HG02938 (cell line): ENCODE results near the gene PCDH9.

Source experiments
- ATAC-seq: cut with Tn5 transposase; IDR thresholded peaks from one replicate; pipeline ENCODE4 v1.9.1; 2021; ENCODE audit warnings: mild to moderate bottlenecking, moderate library complexity; ENCODE audit not compliant: unreplicated experiment

PCDH9 gene

DNA sequence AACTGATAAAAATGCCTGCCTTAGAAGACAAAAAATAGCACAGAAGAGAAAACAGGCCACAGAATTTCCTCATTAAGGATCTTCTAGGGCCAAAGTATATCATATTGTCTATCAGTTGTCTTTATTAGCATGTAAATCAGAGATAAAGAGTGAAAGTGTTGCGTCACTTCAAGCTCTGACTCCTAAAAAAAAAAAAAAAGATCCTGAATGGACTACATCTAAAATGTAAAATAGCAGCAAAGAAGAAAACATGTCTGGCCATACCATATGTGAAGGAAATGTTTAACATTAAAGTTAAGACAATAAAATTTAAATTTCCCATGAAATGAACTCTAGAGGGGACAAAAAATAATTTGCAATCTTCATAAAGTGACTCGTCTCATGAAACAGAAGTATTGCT lies 237.4 kb downstream of the PCDH9 start:
- ATAC-seq, result no peak

DNA sequence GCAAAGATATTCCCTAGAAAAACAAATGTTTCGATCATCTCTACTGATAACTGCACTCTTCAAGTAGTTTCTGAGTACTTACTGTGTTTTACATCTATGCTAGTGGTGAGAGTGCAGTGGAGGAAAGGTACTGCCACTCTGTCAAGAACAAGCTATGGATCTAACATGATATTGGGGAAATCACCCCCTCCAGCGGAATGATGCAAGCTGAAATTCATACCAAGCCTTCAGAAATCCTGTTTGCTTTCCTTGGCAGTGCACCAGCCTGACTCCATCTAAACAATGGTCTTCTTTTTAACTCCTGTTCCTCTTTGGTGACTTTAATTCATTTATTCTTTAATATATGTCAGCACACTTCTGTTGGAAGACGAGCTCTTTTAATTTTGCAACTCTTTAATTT lies 238.0 kb downstream of the PCDH9 start:
- no peak for ATAC-seq

DNA sequence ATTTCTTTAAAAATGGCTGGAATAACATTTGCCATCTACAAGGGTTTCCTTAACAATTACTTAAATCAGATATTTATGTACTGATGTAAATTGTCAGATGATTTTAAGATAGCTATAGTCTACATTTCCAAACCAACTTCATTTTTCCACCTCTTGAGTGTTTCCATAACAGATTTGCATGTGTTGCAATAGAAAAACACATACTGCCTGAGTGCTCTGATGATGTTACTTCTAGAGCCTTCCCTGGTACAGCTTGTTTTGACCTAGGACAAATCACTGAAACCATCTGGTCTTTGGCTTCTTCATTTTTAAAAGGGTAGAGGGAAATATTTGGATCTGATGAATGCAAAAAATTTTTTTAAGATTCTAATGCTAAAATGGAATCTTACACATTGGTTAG lies 245.9 kb downstream of the PCDH9 start:
- ATAC-seq, result no peak

DNA sequence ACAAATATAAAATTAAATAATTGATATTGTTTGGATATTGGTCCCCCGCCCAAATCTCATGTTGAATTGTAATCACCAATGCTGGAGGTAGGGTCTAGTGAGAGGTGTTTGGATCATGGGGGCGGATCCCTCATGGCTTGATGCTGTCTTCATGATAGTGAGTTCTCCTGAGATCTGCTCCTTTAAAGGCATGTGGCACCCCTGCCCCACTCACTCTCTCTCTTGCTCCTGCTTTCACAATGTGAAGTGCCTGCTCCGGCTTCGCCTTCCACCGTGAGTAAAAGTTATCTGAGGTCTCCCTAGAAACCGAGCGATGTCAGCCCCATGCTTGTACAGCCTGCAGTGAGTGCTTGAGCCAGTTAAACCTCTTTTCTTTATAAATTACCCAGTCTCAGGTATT lies 248.2 kb downstream of the PCDH9 start:
- ATAC-seq, result no peak

DNA sequence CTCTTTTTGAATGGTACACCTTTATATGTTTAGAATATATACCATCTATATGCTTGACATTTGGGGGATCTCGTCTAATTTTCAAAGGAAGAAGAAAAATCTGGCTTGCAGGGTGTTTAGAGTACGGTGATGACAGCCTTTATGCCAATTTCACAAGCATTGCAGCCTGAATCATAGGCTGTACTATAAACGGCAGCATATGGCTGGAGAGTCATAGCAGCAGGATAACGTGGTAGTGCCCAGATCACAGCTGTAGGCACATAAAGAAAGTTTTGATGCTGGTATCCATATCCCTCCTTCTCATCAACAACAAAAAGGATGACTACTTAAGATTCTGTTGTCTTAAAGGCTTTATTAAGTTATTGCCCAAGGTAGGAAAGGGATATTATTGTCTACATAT lies 253.0 kb downstream of the PCDH9 start:
- ATAC-seq, result no peak

DNA sequence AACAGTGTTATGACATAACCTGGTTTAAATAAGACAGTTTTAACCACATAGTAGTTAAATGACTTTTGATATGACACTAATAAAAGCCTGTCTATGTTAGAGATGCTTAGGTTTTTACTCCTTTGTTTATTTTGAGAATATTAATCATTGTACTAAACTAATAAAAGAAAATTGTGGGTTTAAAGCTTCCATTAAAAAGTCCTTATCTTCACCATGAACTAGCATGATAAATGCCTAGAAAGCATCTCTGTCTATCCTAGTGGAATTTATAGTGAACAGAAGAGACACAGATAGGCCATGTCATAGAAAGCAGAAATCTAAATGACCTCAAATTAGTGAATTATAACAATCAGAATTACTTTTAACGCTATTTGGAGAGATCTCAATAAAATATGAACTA lies 255.2 kb downstream of the PCDH9 start:
- ATAC-seq, result no peak

DNA sequence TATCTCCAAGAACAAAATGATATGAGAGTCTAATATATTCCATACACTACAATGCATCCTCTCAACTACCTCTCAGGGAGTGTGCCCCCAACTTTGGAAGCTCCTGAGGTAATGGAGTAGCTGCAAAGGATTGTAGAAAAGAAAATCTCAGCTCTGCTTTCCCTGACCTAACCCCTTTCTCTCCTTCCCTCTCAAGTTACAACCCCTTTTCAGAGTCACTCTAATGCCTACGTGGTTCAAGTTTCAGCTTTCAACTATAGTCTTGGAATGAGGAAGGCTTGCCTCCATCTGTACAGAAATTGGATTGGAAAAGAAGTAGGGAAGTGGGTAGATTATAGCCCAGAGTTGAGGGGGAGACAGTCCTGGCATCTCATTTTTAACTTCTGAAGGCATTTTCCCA lies 256.0 kb downstream of the PCDH9 start:
- ATAC-seq, result no peak

DNA sequence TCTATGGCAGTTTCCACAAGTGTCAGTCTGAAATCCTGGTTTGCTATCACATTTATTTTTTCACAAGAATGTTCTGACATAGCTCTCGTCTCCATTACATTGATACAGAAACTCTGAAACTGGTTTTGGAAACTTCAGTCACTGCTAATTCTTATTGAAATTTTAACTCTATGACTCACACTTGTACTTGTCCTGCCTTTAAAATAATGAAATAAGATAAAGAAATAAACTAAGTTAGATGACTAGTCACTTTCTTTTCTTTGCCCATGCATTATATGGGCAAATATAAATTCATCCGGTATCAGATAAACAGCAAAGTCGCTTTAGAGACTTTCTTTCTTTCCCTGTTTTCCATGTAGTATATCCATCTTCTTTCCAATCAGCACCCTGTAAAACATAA lies 257.5 kb downstream of the PCDH9 start:
- no peak for ATAC-seq

DNA sequence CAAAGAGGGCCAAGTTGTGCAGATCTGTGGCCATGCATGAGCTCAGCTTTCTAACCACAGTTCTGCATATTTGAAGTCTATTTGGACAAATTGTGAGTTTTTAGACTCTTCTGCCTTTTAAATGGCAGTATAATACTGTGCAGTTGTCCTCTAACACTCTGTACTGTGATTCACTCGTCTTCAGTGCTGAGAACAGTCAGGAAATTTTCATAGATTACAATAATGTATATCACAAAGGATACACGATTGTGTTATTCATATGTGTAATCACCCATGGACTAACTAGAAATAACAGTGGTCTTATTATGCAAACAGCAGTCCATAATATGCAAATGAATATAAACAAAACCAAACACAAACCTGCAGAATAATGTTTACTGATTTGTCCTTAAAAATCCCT lies 259.1 kb downstream of the PCDH9 start:
- ATAC-seq, result no peak

DNA sequence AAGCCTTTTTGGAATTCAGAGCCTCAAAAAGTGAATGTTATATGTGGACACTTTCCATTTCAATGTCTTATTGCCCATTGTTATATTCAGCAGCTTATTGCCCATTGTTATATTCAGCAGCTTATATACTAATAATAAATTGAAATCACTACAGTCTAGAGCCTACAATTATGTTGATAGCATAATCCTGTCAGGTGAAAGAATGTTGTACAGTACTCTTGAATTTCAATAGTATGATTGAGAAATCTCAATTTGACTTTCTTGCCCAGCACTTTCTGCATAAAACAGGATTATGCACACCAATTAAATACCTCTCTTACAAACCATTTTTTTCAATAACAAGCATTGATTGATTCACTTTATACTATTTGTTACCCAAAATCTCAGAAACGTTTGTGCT lies 260.8 kb downstream of the PCDH9 start:
- no peak for ATAC-seq

DNA sequence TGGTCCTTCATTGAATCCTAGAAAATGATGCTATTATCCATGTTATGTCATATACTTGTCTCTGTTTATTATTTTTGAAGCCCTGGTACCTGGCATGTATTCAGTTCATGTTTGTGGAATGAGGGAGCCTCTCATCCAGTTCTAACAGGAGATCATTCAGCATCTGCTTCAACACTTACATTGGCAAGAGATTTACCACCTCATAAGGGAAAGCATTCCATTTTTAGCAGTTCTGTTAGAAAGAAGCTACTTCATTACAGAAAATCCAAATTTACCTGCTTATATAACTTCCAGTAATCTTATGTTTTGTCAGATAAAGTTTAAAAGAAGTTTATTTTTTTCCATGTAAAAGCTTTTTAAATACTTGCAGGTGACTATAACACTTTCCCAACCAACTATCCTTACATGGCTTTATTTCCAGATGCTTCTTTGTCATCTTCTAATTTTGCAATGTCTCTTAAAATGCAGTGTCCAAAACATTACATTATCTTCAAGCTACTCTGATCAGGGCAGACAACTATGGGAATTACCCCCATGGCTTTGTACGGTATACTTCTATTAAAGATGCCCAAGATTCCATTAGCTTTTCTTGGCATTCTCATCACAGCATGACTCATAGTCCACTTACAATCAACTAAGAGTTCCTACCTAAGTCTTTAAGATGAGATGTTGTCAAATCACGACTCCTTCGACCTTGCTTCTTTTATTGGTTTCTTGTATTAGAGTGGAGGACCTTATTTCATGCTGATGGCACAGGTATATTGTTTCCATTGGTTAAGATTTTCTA lies 262.1 kb downstream of the PCDH9 start:
- no peak for ATAC-seq

DNA sequence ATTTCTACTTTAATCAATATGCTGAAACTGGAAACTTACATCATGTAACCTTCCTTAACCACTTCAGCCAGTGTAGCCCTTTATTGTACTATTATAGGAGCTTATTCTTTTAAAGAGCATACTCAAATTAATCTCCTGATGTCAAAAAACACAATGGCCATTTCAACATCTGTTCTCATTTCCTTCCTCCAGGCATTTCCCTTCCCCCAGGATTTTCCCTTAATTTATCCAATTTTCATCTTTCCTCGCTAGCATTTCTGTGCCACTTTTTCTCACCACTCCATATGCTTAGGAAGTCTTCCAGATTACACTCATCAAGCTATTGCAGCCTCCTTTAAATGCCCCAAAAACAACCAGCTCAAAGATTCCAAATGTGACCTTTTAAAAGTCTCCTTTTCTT lies 265.0 kb downstream of the PCDH9 start:
- no peak for ATAC-seq

DNA sequence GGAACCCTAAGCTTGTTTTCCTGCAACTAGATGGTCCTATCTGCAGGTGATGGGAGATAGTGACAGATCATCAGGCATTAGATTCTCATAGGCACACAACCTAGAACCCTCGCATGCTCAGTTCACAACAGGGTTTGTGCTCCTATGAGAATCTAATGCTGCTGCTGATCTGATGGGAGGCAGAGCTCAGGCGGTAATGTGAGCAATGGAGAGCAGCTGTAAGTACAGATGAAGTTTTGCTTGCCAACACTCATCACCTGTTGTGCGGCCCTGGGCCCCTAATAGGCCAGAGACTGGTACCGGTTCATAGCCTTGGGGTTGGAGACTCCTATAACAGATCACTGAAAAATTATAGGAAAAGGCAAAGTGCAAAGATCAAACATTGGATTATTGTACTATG lies 267.2 kb downstream of the PCDH9 start:
- no peak for ATAC-seq

DNA sequence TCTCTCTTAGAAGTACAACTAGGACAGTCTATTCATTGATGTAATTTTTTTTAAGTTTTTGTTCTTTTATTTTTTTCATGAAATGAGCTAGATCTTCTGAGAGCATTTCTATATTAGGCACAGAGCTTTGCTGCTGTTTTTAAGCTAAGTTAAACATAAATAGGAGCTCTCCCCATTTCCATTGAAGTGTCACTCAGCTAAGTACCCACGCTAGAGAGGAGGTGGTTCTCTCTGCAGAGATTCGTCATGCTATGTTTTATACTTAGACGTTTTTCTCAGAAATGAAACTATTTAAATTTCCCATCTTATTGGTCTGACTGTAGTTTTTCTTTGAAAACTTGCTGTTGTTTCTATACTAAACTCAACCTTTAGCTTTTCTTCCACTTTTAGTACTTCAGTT lies 271.5 kb downstream of the PCDH9 start:
- ATAC-seq, result peak; percentile 64

DNA sequence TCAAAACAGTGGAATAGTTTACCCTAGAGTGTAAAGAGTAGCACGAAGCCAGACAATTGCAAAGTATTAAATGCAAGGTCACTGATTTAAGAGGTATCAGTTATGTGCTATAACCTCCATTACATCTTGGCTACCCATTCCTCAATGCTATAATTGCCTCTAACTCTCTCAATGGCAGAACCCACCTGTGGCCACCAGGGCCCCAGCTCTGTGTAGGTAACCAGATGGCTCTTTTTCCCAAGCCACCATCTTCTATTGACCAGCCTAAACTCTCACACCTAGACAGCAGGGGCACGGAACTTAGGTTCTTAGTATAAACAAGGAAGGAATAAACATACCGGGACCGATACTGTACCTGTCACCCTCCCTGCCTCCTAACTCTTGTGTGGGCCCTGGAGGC lies 277.6 kb downstream of the PCDH9 start:
- no peak for ATAC-seq

DNA sequence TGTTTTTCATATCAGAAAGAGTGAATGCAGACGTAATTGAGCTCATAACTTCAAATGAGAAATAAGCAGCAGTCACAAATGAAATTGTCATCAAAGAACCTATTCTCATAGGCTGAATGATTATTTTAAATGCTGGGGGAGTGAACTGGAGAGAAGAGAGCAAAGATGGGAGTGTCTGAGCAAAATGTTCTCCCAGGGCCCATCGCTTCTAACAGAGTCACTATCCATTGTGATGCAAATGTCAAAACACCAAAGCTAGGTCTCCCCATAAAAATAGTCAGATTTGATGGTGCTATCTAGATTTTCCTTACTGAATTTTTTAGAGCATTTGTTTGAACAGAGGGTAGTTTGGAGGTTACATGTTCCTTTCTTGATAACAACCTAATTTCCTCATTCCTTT lies 278.7 kb downstream of the PCDH9 start:
- no peak for ATAC-seq

DNA sequence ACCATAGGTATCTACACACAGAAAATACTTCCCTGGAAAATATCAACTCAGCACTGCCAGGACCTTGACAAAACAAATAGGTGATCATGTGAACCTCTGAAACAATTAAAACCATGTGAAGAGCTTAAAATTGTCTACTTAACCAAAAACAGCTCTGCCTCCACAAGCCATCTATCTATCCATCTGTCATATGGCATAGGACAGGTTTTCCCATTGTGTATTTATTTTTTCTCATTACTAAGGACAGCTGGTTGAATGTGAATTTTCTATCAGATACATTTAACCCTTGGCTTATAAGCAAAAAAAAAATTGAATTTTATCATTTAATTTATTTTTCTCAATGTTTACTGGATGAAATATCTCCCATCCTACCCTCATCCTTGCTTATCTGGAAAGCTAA lies 279.5 kb downstream of the PCDH9 start:
- no peak for ATAC-seq

DNA sequence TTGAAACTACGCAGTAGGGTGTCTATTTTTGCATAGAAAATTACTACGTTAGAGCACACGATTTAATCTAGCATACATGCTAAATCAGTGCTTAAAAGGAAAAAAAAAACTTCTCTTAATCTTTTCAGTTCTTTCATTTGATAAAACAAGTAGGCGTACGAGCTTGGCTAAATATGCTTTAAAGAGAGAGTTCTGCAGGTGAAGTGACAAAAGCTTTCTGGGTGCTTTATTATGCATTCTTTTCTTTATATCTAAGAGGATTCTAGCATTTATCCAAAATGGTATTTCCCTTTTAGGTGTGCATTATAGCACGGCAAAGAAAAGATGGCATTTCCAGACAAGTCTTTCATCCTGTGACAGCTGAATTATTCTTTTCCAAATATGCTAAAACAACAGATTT lies 281.2 kb downstream of the PCDH9 start:
- ATAC-seq, result no peak

DNA sequence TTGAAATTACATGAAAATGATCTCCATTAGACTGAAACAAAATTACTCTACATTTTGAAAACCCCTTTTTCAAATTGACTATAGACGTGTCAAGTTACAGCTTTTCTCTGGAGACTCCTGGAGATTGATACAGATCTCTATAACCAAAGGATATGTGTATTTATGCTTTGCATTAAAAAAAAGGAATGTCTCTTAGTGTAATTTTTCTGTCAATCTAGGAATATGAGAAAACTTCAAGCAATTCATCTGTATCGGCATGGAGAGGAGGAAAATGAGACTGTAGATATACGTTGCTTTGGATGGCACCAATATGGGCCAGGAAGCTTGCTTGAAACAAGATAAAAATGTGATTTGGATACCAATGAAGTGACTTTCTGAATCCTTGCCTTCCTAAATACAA lies 286.6 kb downstream of the PCDH9 start:
- ATAC-seq, result no peak

DNA sequence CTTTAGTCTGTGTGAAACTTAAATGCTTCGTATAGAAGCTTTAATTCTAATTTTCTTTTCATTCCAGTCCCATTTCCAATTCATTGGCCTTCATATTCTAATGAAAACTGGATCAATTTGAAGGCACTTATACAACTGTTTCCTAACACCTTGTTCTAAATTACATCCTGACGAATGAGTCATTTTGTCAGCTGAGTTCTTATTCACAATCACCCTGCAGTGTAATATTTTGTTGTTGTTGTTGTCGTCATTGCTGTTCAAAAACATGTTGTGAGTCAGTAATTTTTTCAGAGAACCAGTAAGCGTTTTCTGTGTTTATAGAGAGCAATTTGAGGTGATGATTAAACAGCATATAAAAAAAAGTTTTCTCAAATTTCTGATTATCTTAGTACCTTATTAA lies 290.0 kb downstream of the PCDH9 start:
- no peak for ATAC-seq

DNA sequence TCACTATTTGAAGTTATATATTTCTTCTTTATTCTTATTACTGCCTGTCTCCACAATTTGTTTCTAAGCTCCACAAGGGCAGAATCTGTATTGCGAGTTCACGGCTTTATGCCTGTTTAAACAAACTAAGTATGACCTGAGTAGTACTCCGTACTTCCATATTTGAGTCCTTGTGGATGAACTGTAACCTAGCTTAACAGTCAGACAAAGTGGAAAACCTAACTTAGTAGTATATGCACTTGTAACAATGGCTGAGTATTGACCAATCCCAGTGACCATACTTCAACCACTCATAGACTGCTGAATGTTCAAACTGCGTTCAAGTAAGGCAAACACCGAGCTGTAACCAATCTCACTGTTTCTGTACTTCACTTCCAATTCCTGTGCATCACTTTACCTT lies 292.7 kb downstream of the PCDH9 start:
- no peak for ATAC-seq

DNA sequence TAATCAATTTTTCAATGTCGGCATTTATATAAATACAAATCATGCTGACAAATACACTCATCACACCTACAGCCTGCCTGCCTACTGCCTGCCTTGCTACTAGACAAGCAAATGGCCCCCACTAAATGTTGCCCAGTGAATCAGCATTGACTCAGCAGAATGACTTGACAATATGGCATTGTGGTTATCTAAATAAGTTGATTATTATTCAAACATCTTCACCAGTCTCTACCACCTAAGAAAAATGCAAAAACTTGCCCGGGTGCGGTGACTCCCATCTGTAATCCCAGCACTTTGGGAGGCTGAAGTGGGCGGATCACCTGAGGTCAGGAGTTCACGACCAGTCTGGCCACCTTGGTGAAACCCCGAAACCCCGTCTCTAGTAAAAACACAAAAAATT lies 296.1 kb downstream of the PCDH9 start:
- ATAC-seq, result no peak

DNA sequence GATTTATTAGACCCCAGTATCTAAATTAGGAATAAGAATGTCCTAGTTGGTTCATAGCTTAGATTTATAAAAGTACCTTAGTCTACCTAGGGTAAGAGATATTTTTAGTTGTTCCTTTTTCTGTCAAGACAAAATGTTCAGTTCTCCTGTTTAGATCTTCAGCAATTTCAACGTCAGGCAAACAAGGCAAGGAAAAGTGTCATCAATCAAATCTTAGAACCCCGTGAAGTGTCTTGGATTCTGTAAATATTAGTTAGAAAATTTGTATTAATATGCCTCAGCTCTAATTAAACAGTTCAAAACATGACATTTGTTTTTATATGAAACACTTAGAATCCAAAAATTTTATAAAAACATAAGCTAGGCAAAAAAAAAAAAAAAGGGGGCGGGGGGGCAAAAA lies 296.6 kb downstream of the PCDH9 start:
- no peak for ATAC-seq
